GM18868 (cell line): ENCODE measurements around the gene TTC12.

Experiments
- ATAC-seq: cut with Tn5 transposase; IDR thresholded peaks from one replicate; pipeline ENCODE4 v1.9.1; 2021; ENCODE audit warnings: mild to moderate bottlenecking, moderate library complexity; ENCODE audit not compliant: unreplicated experiment

Gene TTC12

DNA sequence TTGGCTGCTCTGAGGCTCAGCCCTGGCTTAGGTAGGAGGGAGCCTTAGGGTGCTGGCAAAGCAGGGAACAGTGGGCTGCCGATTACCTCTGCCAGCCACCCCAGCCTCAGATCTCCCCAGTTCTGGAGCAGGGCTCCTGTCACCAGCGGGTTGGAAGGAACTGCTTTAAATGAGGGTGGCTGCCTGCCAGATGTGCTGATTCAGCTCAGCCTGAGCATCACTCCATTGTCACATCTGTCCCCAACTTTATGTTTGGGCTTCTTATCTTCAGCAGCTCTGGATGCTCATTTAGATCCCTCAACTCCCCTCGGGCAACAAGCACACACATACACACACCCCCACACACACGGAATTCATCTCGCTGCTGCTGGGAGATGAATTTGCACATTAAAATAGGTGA is 56.3 kb downstream of the TTC12 start:
- ATAC-seq = no peak

DNA sequence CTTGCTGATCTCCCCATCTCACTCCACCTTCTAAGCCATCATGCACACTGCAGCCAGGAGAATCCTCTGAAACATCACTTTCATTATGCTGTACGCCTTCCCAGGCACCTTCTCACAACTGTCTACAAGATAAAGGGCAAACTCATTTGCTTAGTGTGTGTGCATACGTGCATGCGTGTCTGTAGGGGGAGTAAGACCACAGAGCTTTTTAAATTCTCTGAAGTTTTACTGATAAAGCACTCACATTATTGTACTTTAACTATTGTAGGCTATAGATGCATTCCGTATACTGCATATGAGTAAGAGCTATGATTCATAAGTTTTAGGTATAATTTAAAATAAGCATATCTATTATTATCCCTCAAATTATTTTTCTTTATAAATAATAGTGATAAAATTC is 57.9 kb downstream of the TTC12 start:
- ATAC-seq = no peak

DNA sequence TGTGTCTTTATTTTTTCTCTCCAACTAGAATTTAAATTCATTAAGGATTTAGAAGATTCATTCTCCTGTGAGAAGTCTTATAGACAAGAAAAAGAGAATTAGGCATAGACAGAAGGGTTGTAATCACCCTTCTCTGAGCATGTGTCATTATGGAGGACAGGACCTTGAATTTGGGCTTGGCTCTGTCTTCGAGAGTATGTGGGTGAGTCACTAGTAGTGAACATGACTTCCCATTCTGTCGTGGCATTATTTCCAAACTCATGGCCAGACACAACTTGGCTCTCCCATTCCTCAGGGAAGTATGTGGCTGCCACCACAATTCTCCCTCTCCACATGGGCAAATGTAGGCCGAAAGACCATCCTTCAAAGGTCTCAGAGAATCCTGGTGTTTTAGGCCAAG is 58.9 kb downstream of the TTC12 start:
- no peak for ATAC-seq

DNA sequence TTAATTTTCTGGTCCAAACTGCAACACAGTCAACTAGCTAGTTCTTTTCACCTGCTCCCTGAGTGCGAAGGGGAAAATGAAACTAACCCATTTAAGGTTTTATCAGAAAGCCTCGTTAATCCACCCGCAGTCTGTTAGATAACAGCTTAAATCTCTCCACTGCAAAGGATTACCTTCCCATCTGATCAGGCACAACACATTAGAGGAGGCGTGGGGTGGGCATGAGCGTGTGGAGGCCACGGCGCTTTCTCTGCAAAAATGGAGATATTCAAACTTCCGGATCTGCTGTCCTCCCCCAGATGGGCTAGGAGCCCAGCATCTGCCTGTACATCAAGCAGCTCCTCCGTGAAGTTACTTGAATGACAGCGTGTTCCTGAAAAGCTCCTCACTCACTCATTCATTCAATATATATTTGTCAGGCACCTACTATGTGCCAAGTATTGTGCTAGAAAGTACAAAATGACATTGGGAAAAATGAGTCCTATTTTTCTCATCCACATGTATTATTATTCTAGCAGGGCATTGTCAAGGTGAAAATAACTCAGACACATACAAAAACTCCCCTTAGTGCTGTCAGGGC is 59.7 kb downstream of the TTC12 start:
- ATAC-seq = no peak

DNA sequence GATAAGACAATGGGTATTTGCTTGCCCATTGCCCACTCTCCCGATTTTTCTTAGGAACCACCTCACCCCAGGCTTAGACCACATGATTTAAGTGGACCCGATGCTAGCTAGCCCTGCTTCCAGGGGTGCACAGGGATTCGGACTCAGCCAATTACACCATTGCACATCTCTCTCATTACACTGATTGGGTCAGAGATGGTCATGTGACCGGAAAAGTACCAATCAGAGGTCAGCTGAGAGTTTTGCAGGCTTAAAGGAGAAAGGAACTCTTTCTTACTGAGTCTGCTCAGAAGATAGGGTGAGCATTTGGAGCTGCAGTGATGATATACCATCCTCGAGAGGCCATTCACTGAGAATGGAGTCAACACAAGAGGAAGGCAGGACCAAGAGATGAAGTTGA is 61.0 kb downstream of the TTC12 start:
- no peak for ATAC-seq

DNA sequence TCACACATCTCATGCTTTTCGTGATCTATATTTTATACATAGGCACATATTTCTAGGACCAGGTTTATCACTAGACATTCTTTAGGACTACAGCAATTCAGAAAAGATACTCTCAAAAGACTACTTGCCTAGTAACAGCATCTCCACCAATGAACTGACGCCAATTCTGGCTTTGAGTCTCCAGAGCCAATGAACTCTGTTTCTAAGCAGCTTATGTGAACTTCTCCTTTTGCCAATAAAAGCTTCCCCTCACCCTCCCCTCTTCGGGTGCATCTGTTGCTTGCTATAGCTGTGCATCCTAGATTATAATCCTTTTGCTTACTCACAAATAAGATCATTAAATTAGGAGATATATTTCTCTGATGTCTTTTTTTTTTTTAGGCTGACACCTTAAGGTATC is 61.8 kb downstream of the TTC12 start:
- peak; percentile 90 for ATAC-seq

DNA sequence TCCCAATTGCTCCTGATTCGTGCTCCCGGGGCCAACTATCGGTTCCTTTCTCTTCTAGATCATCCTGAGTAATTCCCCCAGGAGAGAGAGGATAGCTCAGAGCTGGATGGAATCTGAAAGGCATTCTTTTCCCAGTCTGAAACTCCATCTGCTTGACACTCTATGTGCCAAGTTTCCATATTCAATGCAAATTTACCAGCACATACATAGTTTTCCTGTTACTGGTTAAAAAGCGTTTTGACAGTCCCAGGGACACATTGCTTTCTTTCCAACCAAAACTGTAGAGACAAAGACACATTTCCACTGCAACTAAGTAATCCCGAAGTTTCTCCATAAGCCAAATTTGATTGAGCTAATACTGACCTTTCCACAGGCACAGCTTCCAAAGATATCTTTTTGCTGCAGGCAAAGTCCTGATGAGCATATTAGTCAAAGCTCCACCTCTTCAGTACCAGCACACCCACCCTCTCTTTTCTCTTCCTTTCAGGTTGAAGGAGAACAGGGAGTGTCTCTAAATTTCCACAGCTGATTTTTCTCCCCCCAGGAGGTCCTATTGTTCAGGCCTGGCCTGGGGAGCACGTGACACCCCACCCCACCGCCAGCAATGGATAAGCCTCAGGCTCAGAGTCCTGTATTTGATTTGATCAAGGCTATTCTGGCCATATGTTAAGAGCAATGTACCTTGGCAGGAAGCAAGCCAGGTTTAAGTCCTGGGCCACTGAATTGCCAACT is 63.5 kb downstream of the TTC12 start:
- ATAC-seq = no peak

DNA sequence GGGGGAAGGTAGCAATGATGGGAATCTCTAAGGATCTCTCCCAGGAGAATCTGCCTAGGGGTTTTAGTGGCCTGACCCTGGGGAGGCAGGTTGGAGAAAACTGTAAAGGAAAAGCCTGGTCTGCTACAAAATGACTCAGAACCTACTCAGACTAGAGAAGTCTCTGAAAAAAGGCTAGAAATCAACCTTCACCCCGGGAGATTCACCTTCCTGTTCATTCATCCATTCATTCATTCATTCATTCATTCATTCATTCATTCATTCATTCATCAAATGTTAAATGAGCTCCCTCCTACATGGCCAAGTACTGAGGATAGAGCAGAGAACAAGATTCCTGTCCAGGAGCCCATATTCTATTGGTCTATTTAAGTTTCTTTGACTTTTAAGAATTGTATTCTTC is 64.3 kb downstream of the TTC12 start:
- no peak for ATAC-seq

DNA sequence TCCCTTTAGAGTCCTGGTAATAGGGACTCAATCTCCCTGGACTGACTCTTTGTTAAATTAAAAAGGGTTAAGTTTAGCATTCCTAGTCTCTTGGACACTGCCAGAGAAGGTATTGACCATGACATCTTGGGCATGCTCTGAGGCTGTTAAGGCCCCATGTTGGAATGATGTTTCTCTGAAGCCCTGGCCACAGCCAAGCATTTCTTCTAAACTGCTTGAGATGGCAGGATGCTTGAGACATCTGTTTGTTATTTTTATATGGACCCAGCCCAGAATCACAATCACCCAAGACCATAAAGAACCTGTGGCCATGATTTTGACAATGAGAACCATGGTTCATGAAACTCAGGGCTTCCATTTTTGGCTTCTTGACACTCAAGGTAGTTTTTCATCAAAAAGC is 67.7 kb downstream of the TTC12 start:
- ATAC-seq = no peak

DNA sequence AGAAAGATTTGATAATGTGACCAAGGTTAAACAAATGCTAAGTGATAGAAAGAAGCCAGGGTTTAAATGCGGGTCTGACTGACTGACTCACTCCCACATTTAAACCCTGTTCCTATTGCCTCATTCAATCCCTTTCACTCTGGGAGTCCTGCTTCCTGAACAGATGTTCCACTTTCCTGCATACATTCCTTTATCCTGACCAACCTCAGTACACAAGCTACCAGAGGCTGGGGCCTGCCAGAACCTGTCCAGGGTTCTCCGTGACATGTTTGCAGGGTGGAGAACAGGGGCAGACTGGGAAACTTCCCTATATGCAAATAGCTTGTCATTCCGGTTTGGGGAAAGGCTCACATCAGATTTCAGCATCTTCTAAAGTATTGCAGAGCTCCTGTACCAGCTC is 70.2 kb downstream of the TTC12 start:
- ATAC-seq = no peak

DNA sequence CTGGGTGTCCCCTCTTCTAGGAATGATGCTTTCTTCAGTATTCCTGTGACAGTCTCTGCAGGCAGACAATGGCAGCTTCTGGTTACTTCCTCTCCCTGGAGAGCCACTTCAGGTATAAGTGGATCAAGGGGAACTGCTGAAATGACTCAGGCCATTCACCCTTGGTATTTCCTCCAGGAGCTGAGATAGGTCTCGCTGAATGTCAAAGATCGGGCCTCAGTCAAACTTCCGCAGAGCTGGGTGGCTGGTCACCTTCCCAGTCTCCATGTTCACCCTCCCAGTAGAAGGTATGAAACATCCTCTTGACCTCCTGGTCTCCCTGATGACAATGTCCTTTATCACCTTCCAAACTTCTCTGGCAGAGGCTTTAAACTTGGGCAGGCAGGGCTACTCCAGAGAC is 71.4 kb downstream of the TTC12 start:
- no peak for ATAC-seq

DNA sequence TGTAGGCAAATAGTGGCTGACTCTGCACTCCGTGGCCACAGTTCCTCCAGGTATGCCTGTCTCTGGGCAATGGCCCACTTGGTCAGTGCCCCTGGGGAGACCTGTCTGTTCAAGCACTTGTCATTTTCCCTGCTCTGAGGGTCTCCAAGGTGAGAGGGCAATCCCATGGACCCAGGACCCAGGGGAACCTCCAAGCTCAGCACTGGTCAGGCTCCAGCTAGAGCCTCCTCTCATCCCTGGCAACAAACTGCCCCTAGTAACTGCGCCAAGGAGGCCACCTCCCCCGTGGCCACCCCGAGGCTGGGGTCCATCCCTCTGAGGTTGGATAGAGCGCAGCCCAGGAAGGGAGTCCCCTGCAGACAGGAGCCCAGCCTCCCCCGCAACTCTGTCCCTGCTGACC is 72.5 kb downstream of the TTC12 start:
- ATAC-seq = no peak

DNA sequence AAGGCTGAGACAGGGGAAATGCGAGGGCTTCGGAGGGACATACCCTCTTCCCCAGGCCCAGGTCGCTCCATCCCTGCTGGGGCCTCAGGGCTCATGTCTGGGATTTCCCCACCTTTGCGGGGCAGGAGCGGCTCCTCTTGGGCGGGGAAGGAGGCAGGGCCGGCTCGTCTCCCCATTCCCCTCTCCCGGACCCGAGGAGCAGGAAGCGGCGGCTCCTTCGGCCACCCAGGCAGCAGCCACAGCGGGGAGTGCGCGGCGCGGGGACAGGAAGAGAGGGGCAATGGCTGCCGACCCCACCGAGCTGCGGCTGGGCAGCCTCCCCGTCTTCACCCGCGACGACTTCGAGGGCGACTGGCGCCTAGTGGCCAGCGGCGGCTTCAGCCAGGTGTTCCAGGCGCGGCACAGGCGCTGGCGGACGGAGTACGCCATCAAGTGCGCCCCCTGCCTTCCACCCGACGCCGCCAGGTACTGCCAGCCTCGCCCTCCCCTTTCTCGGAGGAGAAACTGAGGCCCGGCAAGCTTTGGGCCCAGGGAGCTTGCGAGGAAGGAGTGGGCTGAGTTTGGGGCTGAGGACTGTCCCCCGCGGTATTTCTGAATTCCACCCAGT is 73.3 kb downstream of the TTC12 start, which contains the start of gene ANKK1:
ANKK1 (plus strand) TSS at position 175 of the 607 bp plus-strand sequence; CDS start at position 281, 106 bp downstream.
- ATAC-seq = no peak

DNA sequence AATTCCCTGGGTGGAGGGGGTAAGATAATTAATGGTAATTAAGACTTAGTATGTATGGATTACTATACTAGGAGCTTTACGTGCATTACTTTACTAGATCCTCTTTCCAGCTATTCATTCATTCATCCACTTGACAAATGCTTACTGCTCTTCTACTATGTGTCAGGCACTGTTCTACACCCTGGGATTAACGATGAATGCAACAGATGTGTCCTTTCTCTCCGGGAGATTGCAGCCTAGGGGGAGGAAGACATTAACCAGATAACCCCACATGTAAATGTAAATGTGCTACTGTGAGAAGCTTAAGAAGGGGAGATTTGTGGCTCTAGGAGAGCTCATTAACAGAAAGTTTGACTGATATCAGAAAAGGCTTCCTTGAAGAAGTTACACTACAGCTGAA is 74.9 kb downstream of the TTC12 start:
- ATAC-seq = no peak

DNA sequence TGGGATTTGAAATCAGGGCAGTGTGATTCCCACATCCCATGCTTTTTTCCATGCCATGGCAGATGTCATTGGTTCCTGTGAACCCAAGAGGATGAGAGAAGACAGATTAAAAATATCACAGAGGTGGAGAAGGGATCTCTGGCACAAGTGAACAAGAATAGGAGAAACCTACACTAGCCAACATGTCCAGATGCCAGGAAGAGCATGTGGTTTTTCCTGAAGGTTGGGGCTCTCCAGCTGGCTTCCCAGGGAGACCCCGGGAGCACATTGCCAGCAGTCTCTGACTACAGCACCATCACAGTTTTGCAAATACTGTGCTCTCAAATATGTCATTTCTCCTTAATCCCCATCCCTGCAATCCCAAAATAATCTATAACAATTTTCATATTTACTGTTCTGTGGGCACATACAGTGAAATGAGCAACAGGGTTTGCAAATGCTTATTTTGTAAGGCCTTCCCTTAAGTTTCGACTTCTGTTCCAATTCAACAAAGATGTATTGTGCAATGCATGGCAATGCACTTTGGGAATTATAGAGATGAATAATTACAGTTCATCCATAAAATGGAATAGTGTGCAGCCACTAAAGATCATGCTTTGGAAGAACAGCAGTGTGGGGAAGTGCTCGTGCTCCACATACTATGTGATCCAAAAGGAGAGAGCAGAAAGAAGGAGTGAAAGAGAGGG is 78.0 kb downstream of the TTC12 start:
- ATAC-seq = no peak

DNA sequence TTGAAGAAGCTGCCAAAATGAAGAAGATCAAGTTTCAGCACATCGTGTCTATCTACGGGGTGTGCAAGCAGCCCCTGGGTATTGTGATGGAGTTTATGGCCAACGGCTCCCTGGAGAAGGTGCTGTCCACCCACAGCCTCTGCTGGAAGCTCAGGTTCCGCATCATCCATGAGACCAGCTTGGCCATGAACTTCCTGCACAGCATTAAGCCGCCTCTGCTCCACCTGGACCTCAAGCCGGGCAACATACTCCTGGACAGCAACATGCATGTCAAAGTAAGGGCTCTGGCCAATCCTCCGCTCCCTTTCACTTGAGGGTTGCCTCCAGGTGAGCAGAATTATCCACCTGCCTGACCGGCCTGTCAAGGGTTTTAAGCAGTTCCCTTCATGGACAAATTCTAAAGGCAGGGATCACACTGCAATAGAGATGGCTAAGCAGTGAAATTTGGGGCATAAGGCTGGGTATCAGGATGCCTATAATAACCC is 79.2 kb downstream of the TTC12 start:
- ATAC-seq = no peak

DNA sequence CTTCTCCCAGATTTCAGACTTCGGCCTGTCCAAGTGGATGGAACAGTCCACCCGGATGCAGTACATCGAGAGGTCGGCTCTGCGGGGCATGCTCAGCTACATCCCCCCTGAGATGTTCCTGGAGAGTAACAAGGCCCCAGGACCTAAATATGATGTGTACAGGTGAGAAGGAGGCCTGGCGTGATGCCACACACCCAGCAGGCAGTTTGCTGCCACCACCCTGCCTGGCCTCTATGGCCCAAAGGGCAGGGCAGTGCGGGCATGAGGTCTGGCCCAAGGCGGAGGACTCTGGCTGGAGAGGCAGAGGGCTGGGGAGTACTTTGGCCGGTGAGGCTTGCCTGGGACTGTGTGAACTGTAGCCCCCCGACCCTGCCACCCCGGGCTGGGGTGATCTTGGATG is 80.5 kb downstream of the TTC12 start:
- ATAC-seq = no peak

DNA sequence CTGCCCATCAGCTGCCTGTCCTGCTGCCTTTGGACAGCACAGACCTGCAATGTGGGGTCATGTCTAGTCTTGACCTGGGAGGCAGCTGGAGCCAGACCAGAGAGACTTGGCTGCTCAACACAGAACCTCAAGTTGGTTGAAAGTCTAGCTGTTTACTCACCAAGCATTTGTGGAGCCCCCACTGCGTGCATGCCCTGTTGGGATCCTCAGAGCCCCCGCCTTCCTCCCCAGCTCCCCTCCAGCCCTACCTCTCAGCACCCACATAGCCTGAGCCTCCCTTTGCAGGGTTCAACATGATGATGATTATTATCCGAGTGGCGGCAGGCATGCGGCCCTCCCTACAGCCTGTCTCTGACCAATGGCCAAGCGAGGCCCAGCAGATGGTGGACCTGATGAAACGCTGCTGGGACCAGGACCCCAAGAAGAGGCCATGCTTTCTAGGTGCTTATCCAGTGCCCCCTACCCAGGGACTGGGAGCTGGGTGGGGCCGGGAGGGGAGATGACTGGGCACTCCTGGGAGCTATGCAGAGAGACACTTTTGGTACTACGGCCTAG is 81.5 kb downstream of the TTC12 start:
- ATAC-seq = no peak

DNA sequence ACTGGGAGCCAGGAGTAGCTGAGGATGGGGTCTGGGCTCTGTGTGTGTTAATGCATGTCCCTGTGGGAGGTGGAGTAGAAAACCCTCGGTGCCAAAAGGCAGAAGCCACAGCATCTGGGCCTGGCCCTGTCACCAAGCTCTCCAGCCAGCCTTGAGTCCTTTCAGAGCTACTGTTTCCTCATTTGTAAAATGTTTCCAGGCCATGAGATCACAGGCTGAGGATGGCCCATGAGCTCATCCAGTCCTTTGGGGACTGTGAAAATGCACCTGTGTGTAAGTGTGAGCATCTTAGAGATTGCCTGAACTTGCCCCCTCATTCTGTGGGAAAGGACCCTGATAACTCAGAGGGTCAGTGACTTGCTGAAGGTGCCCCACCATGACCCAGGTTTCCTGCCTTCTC is 82.3 kb downstream of the TTC12 start:
- ATAC-seq = no peak

DNA sequence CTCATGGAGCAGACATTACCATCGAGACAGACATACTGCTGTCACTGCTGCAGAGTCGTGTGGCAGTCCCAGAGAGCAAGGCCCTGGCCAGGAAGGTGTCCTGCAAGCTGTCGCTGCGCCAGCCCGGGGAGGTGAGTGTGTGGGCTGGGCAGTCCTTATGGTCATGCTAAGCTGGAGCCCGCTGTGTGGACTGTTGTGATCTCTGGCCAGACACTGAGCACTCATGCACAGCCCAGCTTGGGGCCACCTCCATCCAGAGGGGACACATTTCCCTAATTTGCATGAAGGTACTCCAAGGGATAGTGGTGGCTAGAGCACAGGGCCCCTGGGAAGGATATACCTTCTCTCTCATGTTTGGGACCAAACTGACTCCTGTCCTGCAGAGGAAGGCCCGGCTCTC is 82.8 kb downstream of the TTC12 start:
- ATAC-seq = no peak

DNA sequence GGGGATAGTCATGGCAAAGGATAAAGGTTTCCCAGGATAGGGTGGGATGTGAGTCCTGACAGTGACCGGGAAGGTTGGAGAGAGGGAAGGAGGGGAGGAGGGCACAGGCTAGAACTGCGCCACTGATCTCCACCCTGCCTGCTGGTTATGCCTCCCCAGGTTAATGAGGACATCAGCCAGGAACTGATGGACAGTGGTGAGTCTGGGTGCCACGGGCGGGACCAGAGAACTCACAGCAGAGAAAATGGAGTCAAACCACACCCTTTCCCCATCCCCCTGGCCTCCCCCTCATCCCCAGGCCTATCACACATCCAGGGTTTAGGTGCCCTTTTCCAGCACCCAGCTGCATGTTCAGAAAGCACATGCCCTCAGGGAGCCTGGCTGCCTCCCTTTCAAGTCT is 83.4 kb downstream of the TTC12 start:
- no peak for ATAC-seq
